Left lobe of liver (tissue), 2 donors: ENCODE results near the gene CRIP1. TPM values are rescaled to one million over a fixed set of nuclear protein-coding genes. Genes with fewer than 3 reads are reported as not detected.

ENCODE experiments used
- ATAC-seq: fragments of 200-7000 bp; cut with Tn5 transposase; one replicate; pipeline ENCODE4 v1.9.1; 2020; ENCODE audit warnings: mild to moderate bottlenecking, moderate library complexity
- DNase-seq: peaks from one replicate; pipeline ENCODE4 v3.0.0-alpha.2; 2020; ENCODE audit warnings: low spot score
- total RNA-seq: library from RNA; stranded (reverse); gene quantifications from one replicate; pipeline ENCODE4 v1.2.1, GENCODE V29; 2021
- donor health status: DM: no; HTN: no; CAD: no; lungs with moderate emphysema.
- donor health status: DM: no; HTN: yes; CAD: no.

CRIP1 gene
- total RNA-seq, 1 donor from 2014 or later: 3.2 TPM

- DNase-seq (no peak), ATAC-seq (no peak)
These were observed 17.0 kb upstream of the CRIP1 start for GRCh38 chr14:105469456-105470349.

GRCh38 chr14:105470350-105471296 is 16.1 kb upstream of the CRIP1 start:
- no peak for ATAC-seq
- DNase-seq: no peak

- DNase-seq (no peak), ATAC-seq (no peak)
These were observed 15.3 kb upstream of the CRIP1 start for GRCh38 chr14:105471297-105471821.

- no peak for DNase-seq
- no peak for ATAC-seq
These were observed 14.7 kb upstream of the CRIP1 start for GRCh38 chr14:105471823-105472485.

- ATAC-seq (no peak), DNase-seq (peak; percentile 66)
These were observed 14.1 kb upstream of the CRIP1 start for GRCh38 chr14:105472486-105472991.

- DNase-seq (no peak), ATAC-seq (no peak)
These were observed 13.5 kb upstream of the CRIP1 start for GRCh38 chr14:105473033-105473676.

GRCh38 chr14:105473677-105474482 is 12.8 kb upstream of the CRIP1 start:
- DNase-seq (peak; percentile 78), ATAC-seq (no peak)

GRCh38 chr14:105474483-105475268 is 12.0 kb upstream of the CRIP1 start, which contains the start of gene CRIP2:
Gene CRIP2 (plus strand): TSS chr14:105474821. CDS start chr14:105474863, 42 bp downstream.
- ATAC-seq: peak; percentile 41
- no peak for DNase-seq

GRCh38 chr14:105475269-105476096 is 11.2 kb upstream of the CRIP1 start:
- ATAC-seq (peak; percentile 47), DNase-seq (peak; percentile 84)

GRCh38 chr14:105476097-105476830 is 10.4 kb upstream of the CRIP1 start:
- peak; percentile 67 for ATAC-seq
- peak; percentile 94 for DNase-seq

- no peak for DNase-seq
- no peak for ATAC-seq
These were observed 9.6 kb upstream of the CRIP1 start for GRCh38 chr14:105476831-105477659.

GRCh38 chr14:105477660-105478397 is 8.9 kb upstream of the CRIP1 start:
- no peak for DNase-seq
- ATAC-seq: no peak

GRCh38 chr14:105478398-105479251 is 8.1 kb upstream of the CRIP1 start:
- DNase-seq: no peak
- ATAC-seq: no peak
